ENCODE results near the gene ARHGAP36.

The ARHGAP36 gene

DNA sequence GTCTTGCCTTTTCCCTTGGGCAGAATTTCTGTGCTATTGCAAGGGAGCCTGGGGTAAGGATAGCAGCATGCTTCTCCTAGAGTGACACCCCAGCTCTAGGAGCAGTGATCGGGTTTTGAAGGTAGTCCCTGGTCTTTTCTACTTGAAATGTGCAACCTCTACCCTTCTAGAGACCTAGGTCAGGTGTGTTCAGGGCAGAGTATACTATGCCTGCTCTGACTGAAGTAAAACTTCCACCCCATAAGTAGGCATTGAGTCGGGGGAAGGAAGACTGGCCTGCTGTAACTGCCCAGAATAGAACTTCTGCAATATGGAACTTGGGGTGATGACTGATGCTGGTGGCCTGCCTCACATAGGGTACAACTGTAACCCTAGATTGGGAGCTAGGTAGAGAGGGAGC is 80.9 kb downstream of the ARHGAP36 start:
- no peak overlapping the region for H4K5ac ChIP-seq (ENCODE audit: low read length)
- no peaks in the 10 kb centered on the region for H3K79me1 ChIP-seq (ENCODE audit: low read length)
- no peak overlapping the region for H3K4me2 ChIP-seq (ENCODE audit: low read length)
- no peak overlapping the region for H3K4ac ChIP-seq (ENCODE audit: low read depth, low read length)
- H2AK5ac ChIP-seq (ENCODE audit: low read length): no peak overlapping the region
- H3K9ac ChIP-seq (ENCODE audit: low read length): no peak overlapping the region
- no peak overlapping the region for H3K18ac ChIP-seq (ENCODE audit: low read length)
- no peaks in the 10 kb centered on the region for H3K36me3 ChIP-seq (ENCODE audit: control insufficient read depth, insufficient read depth, low read length)
- H3K23ac ChIP-seq (ENCODE audit: low read length): no peak overlapping the region
- no peak overlapping the region for H2BK5ac ChIP-seq (ENCODE audit: low read length)
- no peak overlapping the region for H2BK15ac ChIP-seq (replicated peaks; ENCODE audit: low read depth)
- no peak overlapping the region for H4K8ac ChIP-seq (ENCODE audit: low read depth, low read length)
- no peak overlapping the region for H3K27ac ChIP-seq (ENCODE audit: low read depth, low read length)
- no CpG with 5 or more reads among the region's 2 CpGs for WGBS (ENCODE audit: extremely low coverage, insufficient coverage, low lambda C conversion rate)
- no peaks in the 10 kb centered on the region for H3K4me1 ChIP-seq (ENCODE audit: control insufficient read depth, low read depth, low read length)
- H3K56ac ChIP-seq (ENCODE audit: low read length): no peak overlapping the region
- no peaks in the 10 kb centered on the region for H3K27me3 ChIP-seq (ENCODE audit: insufficient read depth, low read length, poor library complexity)
- H3K4me3 ChIP-seq (ENCODE audit: low read length): no peak overlapping the region
- no peak overlapping the region for H2BK120ac ChIP-seq (ENCODE audit: low read depth, low read length)
- DNase-seq: no peak
- H3K79me2 ChIP-seq (ENCODE audit: control insufficient read depth, insufficient read depth, low read length): no peaks in the 10 kb centered on the region
